ENCODE data around the gene DPH1. TPM values are rescaled to one million over a fixed set of nuclear protein-coding genes. Genes with fewer than 3 reads are reported as not detected.

The DPH1 gene
- total and polyA plus RNA-seq, 8 donors, result 11.6 to 188 (median 31.5) TPM

GRCh38 chr17:2090804-2091534 is 61.0 kb downstream of the DPH1 start:
- Histone ChIP-seq H3K4me1 (peaks cover 46 to 90% (median 72%) of the 10 kb centered on the region in 4 donors), H3K27me3 (no peaks in the 10 kb centered on the region), H3K4me3 (no peak overlapping the region), H3K9me3 (no peaks in the 10 kb centered on the region), H3K36me3 (peaks cover 0 to 8% (median 0%) of the 10 kb centered on the region in 4 donors), H3K27ac (peak overlapping the region in 4 of 5 donors; percentile 82 to 92 (median 86))
- 41 to 72% (median 68%) methylated on average over 2 of the region's 2 CpGs for WGBS, 5 donors
- TF ChIP-seq EP300 (IDR thresholded peaks at IDR 0.05) (no peak), POLR2AphosphoS5 (IDR thresholded peaks at IDR 0.05) (peak in 2 of 3 donors; percentile 7 to 59), CTCF (IDR thresholded peaks at IDR 0.05) (peak in 2 of 7 experiments; percentile 12 to 26)
- peak in 1 of 2 donors; percentile 89 for DNase-seq
- intact Hi-C loops (cut with DNase I; ENCODE audit: low total_unique reads), result no loop called here

GRCh38 chr17:2092253-2092652 is 62.3 kb downstream of the DPH1 start:
- 79 to 90% (median 87%) methylated on average over 4 of the region's 4 CpGs for WGBS, 5 donors
- Histone ChIP-seq H3K36me3 (peaks cover 0 to 4% (median 0%) of the 10 kb centered on the region in 4 donors), H3K9me3 (no peaks in the 10 kb centered on the region), H3K27ac (peak overlapping the region in 3 of 5 donors; percentile 82 to 92 (median 87)), H3K4me1 (peaks cover 38 to 77% (median 65%) of the 10 kb centered on the region in 4 donors), H3K4me3 (no peak overlapping the region), H3K27me3 (no peaks in the 10 kb centered on the region)
- no peak for TF ChIP-seq EP300 (IDR thresholded peaks at IDR 0.05)
- TF ChIP-seq POLR2AphosphoS5 (IDR thresholded peaks at IDR 0.05), result no peak
- TF ChIP-seq CTCF (IDR thresholded peaks at IDR 0.05), result no peak
- TF ChIP-seq POLR2A (IDR thresholded peaks at IDR 0.05), result no peak
- no peak for DNase-seq
- intact Hi-C loops (cut with DNase I; ENCODE audit: low total_unique reads), result no loop called here

- Histone ChIP-seq H3K36me3 (no peaks in the 10 kb centered on the region), H3K27ac (peak overlapping the region in 4 of 5 donors; percentile 14 to 92 (median 62)), H3K27me3 (no peaks in the 10 kb centered on the region), H3K9me3 (no peaks in the 10 kb centered on the region), H3K4me1 (peaks cover 27 to 66% (median 54%) of the 10 kb centered on the region in 4 donors), H3K4me3 (no peak overlapping the region)
- TF ChIP-seq CTCF (IDR thresholded peaks at IDR 0.05) (no peak), EP300 (IDR thresholded peaks at IDR 0.05) (no peak), POLR2AphosphoS5 (IDR thresholded peaks at IDR 0.05) (no peak), POLR2A (IDR thresholded peaks at IDR 0.05) (no peak)
- WGBS, 5 donors, result 23 to 59% (median 40%) methylated on average over 5 of the region's 5 CpGs
- DNase-seq, result peak in 1 of 2 donors; percentile 77
- intact Hi-C loops (cut with DNase I; ENCODE audit: low total_unique reads), result no loop called here
Measured at GRCh38 chr17:2093349-2093748, 63.4 kb downstream of the DPH1 start.

Small RNA genes lying within 50 kb of the gene (small RNA-seq; reads per million reads assigned to genes)
- gene AC090617.9 (0 reads per million in 4 donors), gene MIR132 (9.6 to 66.3 (median 30.5) reads per million in 4 donors), gene MIR212 (2.6 to 11.3 (median 8.8) reads per million in 4 donors), gene OVCA2 (0 reads per million in 4 donors)

Other genes starting within 250 kb of the DPH1 start
- gene SMYD4, start 200.3 kb upstream of the DPH1 start, total RNA-seq, result 10 to 100 TPM in 3 of 5 donors, 1 to 10 TPM in 2; 4.7 to 21.0 (median 12.1) TPM
- gene SMYD4, start 200.3 kb upstream of the DPH1 start, polyA plus RNA-seq, result 1 to 10 TPM; 2.7 to 6.6 (median 3.8) TPM
- 10 to 100 TPM; 10.3 to 57.5 (median 27.7) TPM for gene RPA1, start 200.1 kb upstream of the DPH1 start, total RNA-seq
- gene RPA1, start 200.1 kb upstream of the DPH1 start, polyA plus RNA-seq, result 10 to 100 TPM; 14.9 to 24.7 (median 22.9) TPM
- gene RTN4RL1, start 4.8 kb upstream of the DPH1 start, total RNA-seq, result under 1 TPM in 2 of 5 donors, not detected in 3; 0.58 to 0.92 TPM
- under 1 TPM in 2 of 3 donors, not detected in 1; 0.50 to 0.85 TPM for gene RTN4RL1, start 4.8 kb upstream of the DPH1 start, polyA plus RNA-seq
- 10 to 100 TPM in 3 of 5 donors, 1 to 10 TPM in 1, not detected in 1; 3.1 to 31.9 (median 17.3) TPM for gene OVCA2, start 11.9 kb downstream of the DPH1 start, total RNA-seq
- 10 to 100 TPM; 60.3 to 83.4 (median 66.7) TPM for gene OVCA2, start 11.9 kb downstream of the DPH1 start, polyA plus RNA-seq
- gene HIC1, start 24.9 kb downstream of the DPH1 start, total RNA-seq, result 100 to 1,000 TPM in 1 of 5 donors, 10 to 100 TPM in 1, 1 to 10 TPM in 3; 7.6 to 107 (median 9.4) TPM
- gene HIC1, start 24.9 kb downstream of the DPH1 start, polyA plus RNA-seq, result 10 to 100 TPM in 1 of 3 donors, 1 to 10 TPM in 2; 1.5 to 11.2 (median 6.2) TPM